CD4-positive, alpha-beta T cell treated with Interleukin-6 for 4 hours (primary cell): ENCODE measurements around the gene BRME1.
"Not testable (repeated sequence)": the region's sequence is repeated elsewhere in the genome, so short reads cannot be mapped to it uniquely, and the experiment has no call there.

Source experiments
- DNase-seq: peaks from one replicate; pipeline ENCODE4 v3.0.0-alpha.2; 2020; ENCODE audit warnings: mixed read lengths

BRME1 gene

GRCh38 chr19:13865571-13866462 is 40.1 kb downstream of the BRME1 start:
- DNase-seq, result no peak

- no peak for DNase-seq
Measured at GRCh38 chr19:13864667-13865570, 41.0 kb downstream of the BRME1 start.

GRCh38 chr19:13864046-13864666 is 41.8 kb downstream of the BRME1 start:
- no peak for DNase-seq

GRCh38 chr19:13861714-13862531 is 44.0 kb downstream of the BRME1 start:
- peak; percentile 90 for DNase-seq

- DNase-seq, result no peak
Measured at GRCh38 chr19:13861392-13861713, 44.6 kb downstream of the BRME1 start.

GRCh38 chr19:13860679-13861391 is 45.1 kb downstream of the BRME1 start:
- DNase-seq, result no peak

- no peak for DNase-seq
Measured at GRCh38 chr19:13859361-13859880, 46.5 kb downstream of the BRME1 start.

- DNase-seq, result no peak
Measured at GRCh38 chr19:13856497-13856896, 49.4 kb downstream of the BRME1 start.

GRCh38 chr19:13852171-13852707 is 53.7 kb downstream of the BRME1 start:
- not testable (repeated sequence) for DNase-seq

- not testable (repeated sequence) for DNase-seq
Measured at GRCh38 chr19:13851734-13852114, 54.2 kb downstream of the BRME1 start.

GRCh38 chr19:13850910-13851733 is 54.8 kb downstream of the BRME1 start:
- DNase-seq, result peak; percentile 85

GRCh38 chr19:13849991-13850909 is 55.7 kb downstream of the BRME1 start:
- DNase-seq, result peak; percentile 76

GRCh38 chr19:13848798-13849676 is 56.9 kb downstream of the BRME1 start:
- DNase-seq, result no peak

- DNase-seq, result no peak
Measured at GRCh38 chr19:13848340-13848677, 57.6 kb downstream of the BRME1 start.

GRCh38 chr19:13847407-13848339 is 58.2 kb downstream of the BRME1 start:
- peak; percentile 86 for DNase-seq

GRCh38 chr19:13846557-13847406 is 59.1 kb downstream of the BRME1 start:
- peak; percentile 94 for DNase-seq
